ENCODE data around the gene LRRC63.

The LRRC63 gene

GRCh38 chr13:46307554-46307953 lies 95.8 kb downstream of the LRRC63 start:
- CTCF ChIA-PET: no interaction called here
- H3K27ac ChIP-seq (ENCODE audit: extremely low read depth, low read depth, low read length): no peak overlapping the region
- H3K4me3 ChIP-seq (ENCODE audit: low read depth, low read length): no peak overlapping the region
- H3K36me3 ChIP-seq (ENCODE audit: control insufficient read depth in 2 of 2, insufficient read depth in 1 of 2, low read length in 2 of 2): no peaks in the 10 kb centered on the region
- H3K4me1 ChIP-seq (ENCODE audit: control insufficient read depth, insufficient read depth, low read length): no peaks in the 10 kb centered on the region
- POLR2A ChIA-PET: no interaction called here
- TF ChIP-seq ZNF596 (tag by site-specific recombination; IDR thresholded peaks at IDR 0.05): no peak
- TF ChIP-seq GLI2 (tag by site-specific recombination; IDR thresholded peaks at IDR 0.05; ENCODE audit: borderline replicate concordance, low read depth): no peak
- TF ChIP-seq SP3 (tag by site-specific recombination; IDR thresholded peaks at IDR 0.05): no peak
- TF ChIP-seq PRDM4 (tag by site-specific recombination; IDR thresholded peaks at IDR 0.05): no peak
- no peak for TF ChIP-seq ZNF629 (tag by site-specific recombination; IDR thresholded peaks at IDR 0.05)
- no peaks in the 10 kb centered on the region for H3K9me3 ChIP-seq (ENCODE audit: control insufficient read depth, insufficient read depth, low read depth, low read length)

GRCh38 chr13:46310066-46310465 lies 98.3 kb downstream of the LRRC63 start:
- CTCF ChIA-PET: no interaction called here

More at GRCh38 chr13:46310066-46310465, 98.3 kb downstream of the LRRC63 start:
- Histone ChIP-seq H3K36me3 (ENCODE audit: control insufficient read depth in 2 of 2, insufficient read depth in 1 of 2, low read length in 2 of 2) (no peaks in the 10 kb centered on the region), H3K9me3 (ENCODE audit: control insufficient read depth, insufficient read depth, low read depth, low read length) (no peaks in the 10 kb centered on the region), H3K27ac (ENCODE audit: extremely low read depth, low read depth, low read length) (no peak overlapping the region), H3K4me1 (ENCODE audit: control insufficient read depth, insufficient read depth, low read length) (no peaks in the 10 kb centered on the region), H3K4me3 (ENCODE audit: low read depth, low read length) (no peak overlapping the region)
- TF ChIP-seq MYNN (tag by site-specific recombination; IDR thresholded peaks at IDR 0.05; ENCODE audit: borderline replicate concordance): no peak
- TF ChIP-seq ZNF292 (tag by site-specific recombination; IDR thresholded peaks at IDR 0.05; ENCODE audit: borderline replicate concordance, low read depth): no peak
- TF ChIP-seq ZNF596 (tag by site-specific recombination; IDR thresholded peaks at IDR 0.05): no peak
- TF ChIP-seq, protein P1, sequence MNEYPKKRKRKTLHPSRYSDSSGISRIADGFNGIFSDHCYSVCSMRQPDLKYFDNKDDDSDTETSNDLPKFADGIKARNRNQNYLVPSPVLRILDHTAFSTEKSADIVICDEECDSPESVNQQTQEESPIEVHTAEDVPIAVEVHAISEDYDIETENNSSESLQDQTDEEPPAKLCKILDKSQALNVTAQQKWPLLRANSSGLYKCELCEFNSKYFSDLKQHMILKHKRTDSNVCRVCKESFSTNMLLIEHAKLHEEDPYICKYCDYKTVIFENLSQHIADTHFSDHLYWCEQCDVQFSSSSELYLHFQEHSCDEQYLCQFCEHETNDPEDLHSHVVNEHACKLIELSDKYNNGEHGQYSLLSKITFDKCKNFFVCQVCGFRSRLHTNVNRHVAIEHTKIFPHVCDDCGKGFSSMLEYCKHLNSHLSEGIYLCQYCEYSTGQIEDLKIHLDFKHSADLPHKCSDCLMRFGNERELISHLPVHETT (tag by site-specific recombination; IDR thresholded peaks at IDR 0.05): no peak
- no peak for TF ChIP-seq ZNF529 (tag by site-specific recombination; IDR thresholded peaks at IDR 0.05; ENCODE audit: insufficient replicate concordance)
- TF ChIP-seq, protein P2, sequence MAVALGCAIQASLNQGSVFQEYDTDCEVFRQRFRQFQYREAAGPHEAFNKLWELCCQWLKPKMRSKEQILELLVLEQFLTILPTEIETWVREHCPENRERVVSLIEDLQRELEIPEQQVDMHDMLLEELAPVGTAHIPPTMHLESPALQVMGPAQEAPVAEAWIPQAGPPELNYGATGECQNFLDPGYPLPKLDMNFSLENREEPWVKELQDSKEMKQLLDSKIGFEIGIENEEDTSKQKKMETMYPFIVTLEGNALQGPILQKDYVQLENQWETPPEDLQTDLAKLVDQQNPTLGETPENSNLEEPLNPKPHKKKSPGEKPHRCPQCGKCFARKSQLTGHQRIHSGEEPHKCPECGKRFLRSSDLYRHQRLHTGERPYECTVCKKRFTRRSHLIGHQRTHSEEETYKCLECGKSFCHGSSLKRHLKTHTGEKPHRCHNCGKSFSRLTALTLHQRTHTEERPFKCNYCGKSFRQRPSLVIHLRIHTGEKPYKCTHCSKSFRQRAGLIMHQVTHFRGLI (tag by site-specific recombination; IDR thresholded peaks at IDR 0.05): no peak
- TF ChIP-seq ZNF521 (tag by site-specific recombination; IDR thresholded peaks at IDR 0.05): no peak
- no peak for TF ChIP-seq GLIS1 (tag by site-specific recombination; IDR thresholded peaks at IDR 0.05)
- no peak for TF ChIP-seq ZBTB1 (tag by site-specific recombination; IDR thresholded peaks at IDR 0.05)
- no peak for TF ChIP-seq ZNF239 (tag by site-specific recombination; IDR thresholded peaks at IDR 0.05)
- no peak for TF ChIP-seq ZNF571 (tag by site-specific recombination; IDR thresholded peaks at IDR 0.05)
- no peak for TF ChIP-seq ZNF280D (tag by site-specific recombination; IDR thresholded peaks at IDR 0.05)
- TF ChIP-seq YY2 (tag by site-specific recombination; IDR thresholded peaks at IDR 0.05): no peak
- POLR2A ChIA-PET: no interaction called here
